Endodermal cell (in vitro differentiated cells): ENCODE results near the gene SPOCK1. TPM values are rescaled to one million over a fixed set of nuclear protein-coding genes. Genes with fewer than 3 reads are reported as not detected.

ENCODE experiments used
- DNase-seq: peaks from one replicate; pipeline ENCODE4 v3.0.0-alpha.2; 2017
- H3K27ac ChIP-seq: 2 replicates; pipeline ENCODE4 v1.5.1; 2013; ENCODE audit warnings: mild to moderate bottlenecking, low read depth, low read length, moderate library complexity
- H3K27me3 ChIP-seq: 2 replicates; pipeline ENCODE4 v1.6.1; 2013; ENCODE audit warnings: mild to moderate bottlenecking, low read length, moderate library complexity; ENCODE audit not compliant: insufficient read depth, control insufficient read depth, poor library complexity, severe bottlenecking
- H3K36me3 ChIP-seq: 2 replicates; pipeline ENCODE4 v1.7.0; 2013; ENCODE audit warnings: mild to moderate bottlenecking, low read length, moderate library complexity; ENCODE audit not compliant: control insufficient read depth, insufficient read depth
- H3K4me1 ChIP-seq: one replicate; pipeline ENCODE4 v1.7.0; 2013; ENCODE audit warnings: low read length; ENCODE audit not compliant: control insufficient read depth, insufficient read depth
- H3K4me3 ChIP-seq: 2 replicates; pipeline ENCODE4 v1.5.1; 2013; ENCODE audit warnings: mild to moderate bottlenecking, low read length, moderate library complexity
- H3K9ac ChIP-seq: 2 replicates; pipeline ENCODE4 v1.6.1; 2013; ENCODE audit warnings: mild to moderate bottlenecking, low read length, moderate library complexity; ENCODE audit not compliant: poor library complexity, severe bottlenecking; ENCODE audit errors: extremely low read depth
- H3K9me3 ChIP-seq: 2 replicates; pipeline ENCODE4 v1.6.1; 2013; ENCODE audit warnings: mild to moderate bottlenecking, low read length, moderate library complexity; ENCODE audit not compliant: control insufficient read depth
- H3K27ac Mint-ChIP-seq: 2 replicates; pipeline ENCODE4 v1.8.0; 2020; ENCODE audit warnings: mixed read lengths
- H3K27me3 Mint-ChIP-seq: 2 replicates; pipeline ENCODE4 v1.8.0; 2021; ENCODE audit warnings: mild to moderate bottlenecking, mixed read lengths; ENCODE audit not compliant: insufficient read depth
- H3K36me3 Mint-ChIP-seq: 2 replicates; pipeline ENCODE4 v1.8.0; 2020; ENCODE audit warnings: low read depth, mixed read lengths
- H3K4me1 Mint-ChIP-seq: 2 replicates; pipeline ENCODE4 v1.8.0; 2020; ENCODE audit warnings: mixed read lengths
- H3K4me3 Mint-ChIP-seq: 2 replicates; pipeline ENCODE4 v1.8.0; 2020; ENCODE audit warnings: mild to moderate bottlenecking, moderate library complexity, mixed read lengths
- H3K9me3 Mint-ChIP-seq: 2 replicates; pipeline ENCODE4 v1.8.0; 2020; ENCODE audit warnings: mild to moderate bottlenecking, mixed read lengths
- CTCF ChIP-seq: fragments of 200-600 bp; sonication (generic); conservative IDR thresholded peaks from 2 replicates; pipeline ENCODE4 v1.5.0; 2021; ENCODE audit warnings: antibody characterized with exemption, mild to moderate bottlenecking
- WGBS, 2 experiments: methylation state at CpG; one replicate each; pipeline versions ENCODE4 v1.1.5 to v1.1.7; 2013; ENCODE audit warnings: missing lambda C conversion rate in 2 of 2, mixed read lengths in 1 of 2; ENCODE audit not compliant: insufficient coverage in 1 of 2, insufficient read length in 1 of 2; 5-methylcytosine and 5-hydroxymethylcytosine counted together
- total RNA-seq, 2 donors: library from RNA; stranded (reverse); fragmentation: NEBNext Ultra II Directional in 1 of 2; extraction: Animal tissue kit (Norgen Biotek cat#: 25700) in 1 of 2; gene quantifications; 2 replicates in 1 of 2; 3 replicates in 1 of 2; pipeline ENCODE4 v1.2.1, GENCODE V29; 2021

Gene SPOCK1
- total RNA-seq, 2 donors from 2014 or later, result 25.8 to 39.8 TPM

- Histone ChIP-seq H3K9ac (no peak overlapping the region), H3K9me3 (no peaks in the 10 kb centered on the region), H3K4me1 (peaks cover 4% of the 10 kb centered on the region), H3K36me3 (no peaks in the 10 kb centered on the region), H3K4me3 (no peak overlapping the region), H3K27ac (no peak overlapping the region), H3K27me3 (peaks cover 76% of the 10 kb centered on the region)
- Mint-ChIP-seq H3K4me1 (peaks cover 16% of the 10 kb centered on the region), H3K36me3 (no peaks in the 10 kb centered on the region), H3K27ac (no peak overlapping the region), H3K4me3 (no peak overlapping the region), H3K9me3 (no peaks in the 10 kb centered on the region), H3K27me3 (peaks cover 44% of the 10 kb centered on the region)
- DNase-seq, result no peak
- TF ChIP-seq CTCF, result no peak
- 82 to 90% methylated on average over 3 of the region's 3 CpGs for WGBS, 2 experiments
Measured at GRCh38 chr5:137440795-137441194, 58.3 kb downstream of the SPOCK1 start.

GRCh38 chr5:137439645-137440044 is 59.5 kb downstream of the SPOCK1 start:
- no peak for TF ChIP-seq CTCF
- H3K4me3 ChIP-seq, result no peak overlapping the region
- Mint-ChIP-seq H3K36me3 (no peaks in the 10 kb centered on the region), H3K4me1 (peaks cover 16% of the 10 kb centered on the region), H3K9me3 (no peaks in the 10 kb centered on the region), H3K4me3 (no peak overlapping the region), H3K27ac (no peak overlapping the region), H3K27me3 (peaks cover 44% of the 10 kb centered on the region)
- no peaks in the 10 kb centered on the region for H3K9me3 ChIP-seq
- peaks cover 66% of the 10 kb centered on the region for H3K27me3 ChIP-seq
- H3K36me3 ChIP-seq, result no peaks in the 10 kb centered on the region
- DNase-seq, result no peak
- no peak overlapping the region for H3K27ac ChIP-seq
- H3K9ac ChIP-seq, result no peak overlapping the region
- peaks cover 4% of the 10 kb centered on the region for H3K4me1 ChIP-seq
- whole genome bisulfite sequencing, 2 experiments, result 67 to 71% methylated on average over 2 to 3 of the region's 3 CpGs

GRCh38 chr5:137438932-137439331 is 60.2 kb downstream of the SPOCK1 start:
- DNase-seq, result no peak
- Histone ChIP-seq H3K27ac (no peak overlapping the region), H3K9me3 (no peaks in the 10 kb centered on the region), H3K4me3 (no peak overlapping the region), H3K27me3 (peaks cover 58% of the 10 kb centered on the region), H3K9ac (no peak overlapping the region), H3K36me3 (no peaks in the 10 kb centered on the region), H3K4me1 (peaks cover 4% of the 10 kb centered on the region)
- TF ChIP-seq CTCF, result no peak
- Mint-ChIP-seq H3K27me3 (peaks cover 39% of the 10 kb centered on the region), H3K4me1 (peaks cover 16% of the 10 kb centered on the region), H3K4me3 (no peak overlapping the region), H3K27ac (no peak overlapping the region), H3K9me3 (no peaks in the 10 kb centered on the region), H3K36me3 (no peaks in the 10 kb centered on the region)
- WGBS, 2 experiments, result 90 to 92% methylated on average over 1 to 2 of the region's 2 CpGs
